Head of caudate nucleus (tissue), 42 donors: Measurements from ENCODE around the gene TCAP.
"Not testable (repeated sequence)": the region's sequence is repeated elsewhere in the genome, so short reads cannot be mapped to it uniquely, and the experiment has no call there.

Experiments used
- DNase-seq, 42 donors: peaks; one replicate each; pipeline versions ENCODE4 v3.0.0 to v3.0.0-alpha.2; 2020 to 2021; ENCODE audit warnings: mixed read lengths in 7 of 42
- intact Hi-C: fragments of 100-400 bp; cut with DNase I; formaldehyde crosslinking; loops from one replicate; pipeline ENCODE4 v1.15.0; 2022

The TCAP gene

GRCh38 chr17:39709998-39710964 lies 45.1 kb downstream of the TCAP start:
- no peak for DNase-seq
- intact Hi-C loops: no loop called here

- DNase-seq, intact Hi-C loops: not testable (repeated sequence)
Observed at GRCh38 chr17:39711071-39711470, 45.9 kb downstream of the TCAP start.

GRCh38 chr17:39711851-39712250 lies 46.7 kb downstream of the TCAP start:
- no peak for DNase-seq
- intact Hi-C loops: no loop called here

- intact Hi-C loops: no loop called here
- no peak for DNase-seq
Observed at GRCh38 chr17:39714234-39714633, 49.1 kb downstream of the TCAP start.

- no peak for DNase-seq
- intact Hi-C loops: no loop called here
Observed at GRCh38 chr17:39715375-39716072, 50.4 kb downstream of the TCAP start.
